ENCODE results near the gene EFNA5. TPM values are rescaled to one million over a fixed set of nuclear protein-coding genes. Genes with fewer than 3 reads are reported as not detected.

EFNA5 gene
- total RNA-seq, 4 donors from 2014 or later = 2.4 to 9.2 (median 3.9) TPM

- H3K4me1 ChIP-seq = no peaks in the 10 kb centered on the region
- no peaks in the 10 kb centered on the region for H3K9me3 ChIP-seq
- no peaks in the 10 kb centered on the region for H3K36me3 ChIP-seq
- H3K4me3 ChIP-seq = no peak overlapping the region
- WGBS, 2 donors (ENCODE audit: low coverage in 1 of 2) = 90 to 91% methylated on average over 4 of the region's 4 CpGs
- no peak overlapping the region for H3K27ac ChIP-seq
- no peak for TF ChIP-seq POLR2AphosphoS5 (IDR thresholded peaks at IDR 0.05)
- TF ChIP-seq CTCF (IDR thresholded peaks at IDR 0.05) = no peak
- TF ChIP-seq POLR2A (IDR thresholded peaks at IDR 0.05) = no peak
- TF ChIP-seq EP300 (IDR thresholded peaks at IDR 0.05) = no peak
- ATAC-seq = no peak
- no peaks in the 10 kb centered on the region for H3K27me3 ChIP-seq
Observed at GRCh38 chr5:107367480-107367879, 303.3 kb downstream of the EFNA5 start.

- Histone ChIP-seq H3K9me3 (no peaks in the 10 kb centered on the region), H3K27me3 (no peaks in the 10 kb centered on the region), H3K4me1 (no peaks in the 10 kb centered on the region), H3K27ac (no peak overlapping the region), H3K36me3 (no peaks in the 10 kb centered on the region), H3K4me3 (no peak overlapping the region)
- no peak for ATAC-seq
- TF ChIP-seq EP300 (IDR thresholded peaks at IDR 0.05) = no peak
- TF ChIP-seq POLR2A (IDR thresholded peaks at IDR 0.05) = no peak
- TF ChIP-seq CTCF (IDR thresholded peaks at IDR 0.05) = no peak
- no peak for TF ChIP-seq POLR2AphosphoS5 (IDR thresholded peaks at IDR 0.05)
- WGBS, 2 donors (ENCODE audit: low coverage in 1 of 2) = 70 to 85% methylated on average over 7 to 10 of the region's 10 CpGs
Observed at GRCh38 chr5:107365320-107366109, 305.2 kb downstream of the EFNA5 start.

- WGBS, 2 donors (ENCODE audit: low coverage in 1 of 2) = 88 to 96% methylated on average over 2 of the region's 2 CpGs
Observed at GRCh38 chr5:107364443-107365319, 306.1 kb downstream of the EFNA5 start.

GRCh38 chr5:107363768-107364167, 307.0 kb downstream of the EFNA5 start:
- no peak for ATAC-seq
- H3K9me3 ChIP-seq = no peaks in the 10 kb centered on the region
- 84 to 96% methylated on average over 3 of the region's 3 CpGs for WGBS, 2 donors (ENCODE audit: low coverage in 1 of 2)

More at GRCh38 chr5:107364443-107365319, 306.1 kb downstream of the EFNA5 start:
- Histone ChIP-seq H3K4me1 (peaks cover 0 to 3% (median 0%) of the 10 kb centered on the region in 3 donors), H3K36me3 (no peaks in the 10 kb centered on the region), H3K9me3 (no peaks in the 10 kb centered on the region), H3K4me3 (no peak overlapping the region), H3K27me3 (no peaks in the 10 kb centered on the region), H3K27ac (no peak overlapping the region)
- TF ChIP-seq POLR2AphosphoS5 (IDR thresholded peaks at IDR 0.05) (no peak), EP300 (IDR thresholded peaks at IDR 0.05) (no peak), CTCF (IDR thresholded peaks at IDR 0.05) (no peak), POLR2A (IDR thresholded peaks at IDR 0.05) (no peak)
- ATAC-seq = no peak

More at GRCh38 chr5:107363768-107364167, 307.0 kb downstream of the EFNA5 start:
- H3K27me3 ChIP-seq = no peaks in the 10 kb centered on the region
- no peak overlapping the region for H3K27ac ChIP-seq
- peaks cover 0 to 8% (median 0%) of the 10 kb centered on the region in 3 donors for H3K4me1 ChIP-seq
- H3K36me3 ChIP-seq = no peaks in the 10 kb centered on the region
- TF ChIP-seq POLR2A (IDR thresholded peaks at IDR 0.05) = no peak
- no peak for TF ChIP-seq POLR2AphosphoS5 (IDR thresholded peaks at IDR 0.05)
- TF ChIP-seq EP300 (IDR thresholded peaks at IDR 0.05) = no peak
- TF ChIP-seq CTCF (IDR thresholded peaks at IDR 0.05) = no peak
- no peak overlapping the region for H3K4me3 ChIP-seq

Measured in gastroesophageal sphincter (tissue), 4 donors.